HG03457 (cell line): ENCODE results near the gene TMOD3.

Source experiments
- ATAC-seq: cut with Tn5 transposase; IDR thresholded peaks from one replicate; pipeline ENCODE4 v1.9.1; 2021; ENCODE audit warnings: moderate number of reproducible peaks; ENCODE audit not compliant: unreplicated experiment

The TMOD3 gene

GRCh38 chr15:51904931-51905330, 75.5 kb downstream of the TMOD3 start:
- ATAC-seq, result no peak

GRCh38 chr15:51907136-51907862, 77.8 kb downstream of the TMOD3 start:
- no peak for ATAC-seq

GRCh38 chr15:51908316-51908715, 78.9 kb downstream of the TMOD3 start:
- ATAC-seq, result no peak

- no peak for ATAC-seq
Observed at GRCh38 chr15:51909584-51909983, 80.1 kb downstream of the TMOD3 start.

GRCh38 chr15:51912528-51912927, 83.1 kb downstream of the TMOD3 start:
- no peak for ATAC-seq

GRCh38 chr15:51917493-51917892, 88.0 kb downstream of the TMOD3 start:
- no peak for ATAC-seq

GRCh38 chr15:51924156-51925068, 95.0 kb downstream of the TMOD3 start:
- no peak for ATAC-seq

- no peak for ATAC-seq
Observed at GRCh38 chr15:51926809-51927208, 97.4 kb downstream of the TMOD3 start.

- no peak for ATAC-seq
Observed at GRCh38 chr15:51931016-51931415, 101.6 kb downstream of the TMOD3 start.

GRCh38 chr15:51931638-51932037, 102.2 kb downstream of the TMOD3 start:
- no peak for ATAC-seq

- ATAC-seq, result no peak
Observed at GRCh38 chr15:51932161-51932560, 102.7 kb downstream of the TMOD3 start.

GRCh38 chr15:51935466-51936104, 106.1 kb downstream of the TMOD3 start:
- peak; percentile 87 for ATAC-seq

GRCh38 chr15:51936105-51936478, 106.6 kb downstream of the TMOD3 start:
- ATAC-seq, result no peak

GRCh38 chr15:51938286-51938685, 108.8 kb downstream of the TMOD3 start:
- ATAC-seq, result no peak

GRCh38 chr15:51939216-51939615, 109.8 kb downstream of the TMOD3 start:
- no peak for ATAC-seq

- no peak for ATAC-seq
Observed at GRCh38 chr15:51947124-51947523, 117.7 kb downstream of the TMOD3 start.

- no peak for ATAC-seq
Observed at GRCh38 chr15:51952805-51953204, 123.4 kb downstream of the TMOD3 start.

GRCh38 chr15:51955504-51955903, 126.1 kb downstream of the TMOD3 start:
- ATAC-seq, result no peak
